ENCODE measurements around the gene TH.
"Not testable (repeated sequence)": the region's sequence is repeated elsewhere in the genome, so short reads cannot be mapped to it uniquely, and the experiment has no call there.

Gene TH

GRCh38 chr11:2127482-2128129 is 44.0 kb downstream of the TH start:
- DNase-seq = no peak

GRCh38 chr11:2126520-2127085 is 45.0 kb downstream of the TH start:
- DNase-seq = no peak

- not testable (repeated sequence) for DNase-seq
Measured at GRCh38 chr11:2124736-2125484, 46.7 kb downstream of the TH start.

GRCh38 chr11:2123628-2123960 is 48.0 kb downstream of the TH start:
- DNase-seq = no peak

- no peak for DNase-seq
Measured at GRCh38 chr11:2122907-2123627, 48.5 kb downstream of the TH start.

GRCh38 chr11:2122222-2122906 is 49.3 kb downstream of the TH start:
- DNase-seq = no peak

- DNase-seq = no peak
Measured at GRCh38 chr11:2121227-2122130, 50.1 kb downstream of the TH start.

GRCh38 chr11:2120359-2121100 is 51.1 kb downstream of the TH start:
- DNase-seq = no peak

- no peak for DNase-seq
Measured at GRCh38 chr11:2118677-2119076, 52.9 kb downstream of the TH start.

- no peak for DNase-seq
Measured at GRCh38 chr11:2116680-2117079, 54.9 kb downstream of the TH start.

- DNase-seq = no peak
Measured at GRCh38 chr11:2115308-2115707, 56.3 kb downstream of the TH start.

GRCh38 chr11:2114430-2115241 is 57.0 kb downstream of the TH start:
- DNase-seq = no peak
